Measurements from ENCODE around the gene GRIN1.

Gene GRIN1

GRCh38 chr9:137198051-137198901 lies 59.3 kb downstream of the GRIN1 start:
- TF ChIP-seq CTCF (IDR thresholded peaks at IDR 0.05; ENCODE audit: low read depth, low read length) (no peak), MAX (IDR thresholded peaks at IDR 0.05; ENCODE audit: low read depth, low read length) (no peak), POLR2A (IDR thresholded peaks at IDR 0.05; ENCODE audit: extremely low read depth, insufficient read length) (no peak), MYC (IDR thresholded peaks at IDR 0.05; ENCODE audit: low read depth, low read length) (no peak)
- no peak overlapping the region for H3K4me3 ChIP-seq (ENCODE audit: low read depth, low read length)
- no peak for DNase-seq (ENCODE audit: low read depth)

- no peak overlapping the region for H3K4me3 ChIP-seq (ENCODE audit: low read depth, low read length)
- TF ChIP-seq MAX (IDR thresholded peaks at IDR 0.05; ENCODE audit: low read depth, low read length) (no peak), MYC (IDR thresholded peaks at IDR 0.05; ENCODE audit: low read depth, low read length) (no peak), CTCF (IDR thresholded peaks at IDR 0.05; ENCODE audit: low read depth, low read length) (no peak), POLR2A (IDR thresholded peaks at IDR 0.05; ENCODE audit: extremely low read depth, insufficient read length) (no peak)
- DNase-seq (ENCODE audit: low read depth): no peak
Observed at GRCh38 chr9:137198902-137199283, 59.9 kb downstream of the GRIN1 start.

GRCh38 chr9:137199411-137200121 lies 60.6 kb downstream of the GRIN1 start:
- DNase-seq (ENCODE audit: low read depth): no peak
- TF ChIP-seq CTCF (IDR thresholded peaks at IDR 0.05; ENCODE audit: low read depth, low read length) (no peak), MAX (IDR thresholded peaks at IDR 0.05; ENCODE audit: low read depth, low read length) (no peak), POLR2A (IDR thresholded peaks at IDR 0.05; ENCODE audit: extremely low read depth, insufficient read length) (no peak), MYC (IDR thresholded peaks at IDR 0.05; ENCODE audit: low read depth, low read length) (no peak)
- no peak overlapping the region for H3K4me3 ChIP-seq (ENCODE audit: low read depth, low read length)

GRCh38 chr9:137200311-137201204 lies 61.6 kb downstream of the GRIN1 start, which contains the start of gene TPRN:
Gene TPRN (minus strand): TSS chr9:137200741. CDS start chr9:137200711, 30 bp downstream.
- peak; percentile 100 for DNase-seq (ENCODE audit: low read depth)
- TF ChIP-seq MYC (IDR thresholded peaks at IDR 0.05; ENCODE audit: low read depth, low read length): peak; percentile 68; the same call in 1 of the 2 replicates
- peak; percentile 80 for TF ChIP-seq POLR2A (IDR thresholded peaks at IDR 0.05; ENCODE audit: extremely low read depth, insufficient read length)
- peak; percentile 41 for TF ChIP-seq MAX (IDR thresholded peaks at IDR 0.05; ENCODE audit: low read depth, low read length)
- no peak for TF ChIP-seq CTCF (IDR thresholded peaks at IDR 0.05; ENCODE audit: low read depth, low read length)

GRCh38 chr9:137201205-137201868 lies 62.4 kb downstream of the GRIN1 start:
- TF ChIP-seq MAX (IDR thresholded peaks at IDR 0.05; ENCODE audit: low read depth, low read length) (no peak), MYC (IDR thresholded peaks at IDR 0.05; ENCODE audit: low read depth, low read length) (no peak), CTCF (IDR thresholded peaks at IDR 0.05; ENCODE audit: low read depth, low read length) (no peak), POLR2A (IDR thresholded peaks at IDR 0.05; ENCODE audit: extremely low read depth, insufficient read length) (no peak)
- no peak for DNase-seq (ENCODE audit: low read depth)
- H3K4me3 ChIP-seq (ENCODE audit: low read depth, low read length): peak overlapping the region; percentile 57

More at GRCh38 chr9:137200311-137201204, 61.6 kb downstream of the GRIN1 start, which contains the start of gene TPRN:
- H3K4me3 ChIP-seq (ENCODE audit: low read depth, low read length): peak within 1 kb of the TSS; percentile 57

All from NB4 (cell line).